Suprapubic skin (tissue), 4 donors: ENCODE data around the gene SEC14L2. TPM values are rescaled to one million over a fixed set of nuclear protein-coding genes. Genes with fewer than 3 reads are reported as not detected.

ENCODE experiments used
- DNase-seq, 2 donors: peaks; one replicate each; pipeline ENCODE4 v3.0.0-alpha.2; 2019; ENCODE audit warnings: low spot score in 2 of 2
- H3K27ac ChIP-seq: fragments of 200-600 bp; sonication (generic); one replicate; pipeline ENCODE4 v1.5.1; 2019
- H3K27me3 ChIP-seq: fragments of 200-600 bp; sonication (generic); one replicate; pipeline ENCODE4 v1.5.1; 2019
- H3K36me3 ChIP-seq: fragments of 200-600 bp; sonication (generic); one replicate; pipeline ENCODE4 v1.5.1; 2019
- H3K4me1 ChIP-seq: fragments of 200-600 bp; sonication (generic); one replicate; pipeline ENCODE4 v1.5.1; 2019
- H3K4me3 ChIP-seq: fragments of 200-600 bp; sonication (generic); one replicate; pipeline ENCODE4 v1.5.1; 2019; ENCODE audit warnings: mild to moderate bottlenecking
- H3K9me3 ChIP-seq: fragments of 200-600 bp; sonication (generic); one replicate; pipeline ENCODE4 v1.5.1; 2019
- EP300 ChIP-seq: sonication (generic); formaldehyde crosslinking; IDR thresholded peaks from one replicate; pipeline ENCODE4 v1.6.1; 2017; ENCODE audit warnings: antibody characterized with exemption
- POLR2A ChIP-seq, 2 donors: fragments of 450-650 bp; IDR thresholded peaks; one replicate each; pipeline ENCODE4 v1.6.1; 2017; ENCODE audit warnings: antibody characterized with exemption in 2 of 2, mild to moderate bottlenecking in 2 of 2, moderate library complexity in 2 of 2
- POLR2AphosphoS5 ChIP-seq, 3 donors: sonication (generic); formaldehyde crosslinking; IDR thresholded peaks; one replicate each; pipeline ENCODE4 v1.6.1; 2017; ENCODE audit warnings: antibody characterized with exemption in 3 of 3
- WGBS: methylation state at CpG from one replicate; pipeline ENCODE4 v1.1.5; 2018; 5-methylcytosine and 5-hydroxymethylcytosine counted together
- total RNA-seq, 4 donors: library from RNA; depleted of rRNA; stranded (reverse); fragments of >200 nt; gene quantifications; one replicate each; pipeline ENCODE4 v1.1.0, GENCODE V29; 2016
- TF ChIP-seq, protein P1 (sequence below), 2 donors: fragments of 200-600 bp in 1 of 2; fragments of 450-650 bp in 1 of 2; sonication (generic) in 1 of 2; IDR thresholded peaks; one replicate each; pipeline ENCODE4 v1.5.1; 2016 to 2019; ENCODE audit warnings: antibody characterized with exemption in 2 of 2, mild to moderate bottlenecking in 1 of 2, moderate library complexity in 1 of 2

SEC14L2 gene
- total RNA-seq, 4 donors from 2014 or later: 8.9 to 19.9 (median 13.5) TPM

DNA sequence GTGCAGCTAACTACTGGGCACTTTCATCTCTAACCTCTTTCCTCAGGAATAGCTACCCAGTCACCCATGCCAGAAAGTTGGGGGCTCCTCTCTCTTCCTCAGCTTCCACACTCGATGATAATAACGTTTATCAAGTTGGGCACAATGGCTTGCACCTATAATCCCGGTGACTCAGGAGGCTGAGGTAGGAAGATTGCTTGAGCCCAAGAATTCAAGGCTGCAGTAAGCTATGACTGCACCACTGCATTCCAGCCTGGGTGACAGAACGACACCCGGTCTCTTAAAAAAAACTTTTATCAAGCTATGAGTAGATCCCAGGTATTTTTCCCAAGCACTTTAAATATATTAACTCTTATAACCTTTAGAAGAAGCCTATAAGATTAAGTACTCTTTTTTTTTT, 42.2 kb upstream of the SEC14L2 start:
- TF ChIP-seq POLR2AphosphoS5 (IDR thresholded peaks at IDR 0.05) (no peak), POLR2A (IDR thresholded peaks at IDR 0.05) (no peak)
- TF ChIP-seq, protein P1, sequence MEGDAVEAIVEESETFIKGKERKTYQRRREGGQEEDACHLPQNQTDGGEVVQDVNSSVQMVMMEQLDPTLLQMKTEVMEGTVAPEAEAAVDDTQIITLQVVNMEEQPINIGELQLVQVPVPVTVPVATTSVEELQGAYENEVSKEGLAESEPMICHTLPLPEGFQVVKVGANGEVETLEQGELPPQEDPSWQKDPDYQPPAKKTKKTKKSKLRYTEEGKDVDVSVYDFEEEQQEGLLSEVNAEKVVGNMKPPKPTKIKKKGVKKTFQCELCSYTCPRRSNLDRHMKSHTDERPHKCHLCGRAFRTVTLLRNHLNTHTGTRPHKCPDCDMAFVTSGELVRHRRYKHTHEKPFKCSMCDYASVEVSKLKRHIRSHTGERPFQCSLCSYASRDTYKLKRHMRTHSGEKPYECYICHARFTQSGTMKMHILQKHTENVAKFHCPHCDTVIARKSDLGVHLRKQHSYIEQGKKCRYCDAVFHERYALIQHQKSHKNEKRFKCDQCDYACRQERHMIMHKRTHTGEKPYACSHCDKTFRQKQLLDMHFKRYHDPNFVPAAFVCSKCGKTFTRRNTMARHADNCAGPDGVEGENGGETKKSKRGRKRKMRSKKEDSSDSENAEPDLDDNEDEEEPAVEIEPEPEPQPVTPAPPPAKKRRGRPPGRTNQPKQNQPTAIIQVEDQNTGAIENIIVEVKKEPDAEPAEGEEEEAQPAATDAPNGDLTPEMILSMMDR (IDR thresholded peaks at IDR 0.05): no peak
- peak overlapping the region; percentile 97 for H3K4me3 ChIP-seq
- no peaks in the 10 kb centered on the region for H3K9me3 ChIP-seq
- 65% methylated on average over 5 of the region's 5 CpGs for whole genome bisulfite sequencing
- no peak overlapping the region for H3K27ac ChIP-seq
- H3K27me3 ChIP-seq: no peaks in the 10 kb centered on the region
- peaks cover 28% of the 10 kb centered on the region for H3K36me3 ChIP-seq
- peaks cover 33% of the 10 kb centered on the region for H3K4me1 ChIP-seq
- DNase-seq: no peak

DNA sequence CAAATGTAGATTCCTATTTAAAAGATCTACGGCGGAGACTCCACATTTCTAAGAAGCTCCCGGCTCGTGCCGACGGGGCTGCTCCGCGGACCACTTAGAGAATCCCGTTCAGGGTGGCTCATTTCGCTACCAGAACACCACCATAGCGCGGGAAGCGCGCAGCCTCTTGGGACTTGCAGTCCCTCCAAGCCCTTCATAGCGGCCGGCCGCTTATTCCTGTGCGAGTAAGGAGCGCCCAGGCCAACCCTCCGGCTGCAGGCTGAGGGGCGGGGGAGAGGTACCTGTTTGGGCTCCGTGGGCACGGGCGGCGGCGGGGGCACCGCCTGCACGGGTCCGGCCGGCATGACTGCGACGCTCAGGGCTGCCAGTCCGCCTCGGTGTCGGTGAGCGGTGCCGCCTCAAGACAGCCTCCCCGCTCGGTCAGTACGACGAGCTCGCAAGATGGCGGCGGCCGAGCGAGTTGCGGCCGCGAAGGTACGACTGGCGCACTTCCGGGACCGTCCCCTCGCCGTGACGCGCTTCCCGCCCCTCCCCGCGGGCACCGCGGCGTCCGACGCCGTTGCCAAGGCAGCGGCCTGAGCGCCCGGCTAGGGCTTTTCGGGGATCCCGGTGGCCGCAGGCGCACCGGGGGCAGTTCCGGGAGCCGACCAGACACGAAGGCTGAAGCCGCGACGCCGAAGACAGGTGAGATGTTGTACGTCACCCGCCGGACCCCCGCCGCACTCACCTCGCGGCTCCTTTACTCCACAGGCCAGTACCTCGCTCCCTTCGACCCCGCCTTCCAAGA, 40.2 kb upstream of the SEC14L2 start, which contains the start of the genes CCDC157 and SF3A1:
CCDC157 (plus strand) TSS at position 559 of the 787 bp plus-strand sequence. CDS start 8,994 bp downstream, outside the sequence.
SF3A1 (minus strand) TSS at position 446 of the 787 bp plus-strand sequence; CDS start at position 344, 102 bp downstream.
- 0% methylated on average over 21 of the region's 91 CpGs for WGBS
- Histone ChIP-seq H3K4me1 (peaks cover 33% of the 10 kb centered on the region), H3K4me3 (peak within 1 kb of the TSS; percentile 97), H3K27ac (peak within 1 kb of the TSS; percentile 99), H3K9me3 (no peaks in the 10 kb centered on the region), H3K36me3 (peaks cover 15% of the 10 kb centered on the region), H3K27me3 (no peaks in the 10 kb centered on the region)
- peak; percentile 89 to 91 for DNase-seq
- TF ChIP-seq, protein P1 (IDR thresholded peaks at IDR 0.05): no peak
- peak; percentile 89 to 95 (median 94) for TF ChIP-seq POLR2AphosphoS5 (IDR thresholded peaks at IDR 0.05)
- peak; percentile 89 to 91 for TF ChIP-seq POLR2A (IDR thresholded peaks at IDR 0.05)

DNA sequence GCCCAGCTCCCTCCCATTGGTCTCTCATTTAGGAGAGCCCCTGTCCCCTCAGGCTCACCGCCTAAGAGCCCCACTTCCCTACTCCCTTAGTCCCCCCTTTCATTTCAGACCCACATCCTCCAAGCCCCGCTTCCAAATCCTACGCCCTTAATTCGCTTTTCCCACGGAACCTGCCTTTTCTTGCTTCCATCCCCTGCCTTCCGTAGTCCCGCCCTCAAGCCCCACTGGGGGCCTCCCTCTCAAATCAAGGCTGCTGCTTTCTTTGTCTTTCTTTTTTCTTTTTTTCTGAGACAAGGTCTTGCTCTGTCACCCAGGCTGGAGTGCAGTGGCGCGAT, 39.6 kb upstream of the SEC14L2 start:
- 3% methylated on average over 9 of the region's 9 CpGs for WGBS
- Histone ChIP-seq H3K27ac (peak overlapping the region; percentile 99), H3K9me3 (no peaks in the 10 kb centered on the region), H3K27me3 (no peaks in the 10 kb centered on the region), H3K4me1 (peaks cover 33% of the 10 kb centered on the region), H3K36me3 (peaks cover 9% of the 10 kb centered on the region), H3K4me3 (peak overlapping the region; percentile 97)
- no peak for DNase-seq
- TF ChIP-seq, protein P1 (IDR thresholded peaks at IDR 0.05): no peak
- TF ChIP-seq EP300: no peak
- no peak for TF ChIP-seq POLR2A (IDR thresholded peaks at IDR 0.05)
- no peak for TF ChIP-seq POLR2AphosphoS5 (IDR thresholded peaks at IDR 0.05)

DNA sequence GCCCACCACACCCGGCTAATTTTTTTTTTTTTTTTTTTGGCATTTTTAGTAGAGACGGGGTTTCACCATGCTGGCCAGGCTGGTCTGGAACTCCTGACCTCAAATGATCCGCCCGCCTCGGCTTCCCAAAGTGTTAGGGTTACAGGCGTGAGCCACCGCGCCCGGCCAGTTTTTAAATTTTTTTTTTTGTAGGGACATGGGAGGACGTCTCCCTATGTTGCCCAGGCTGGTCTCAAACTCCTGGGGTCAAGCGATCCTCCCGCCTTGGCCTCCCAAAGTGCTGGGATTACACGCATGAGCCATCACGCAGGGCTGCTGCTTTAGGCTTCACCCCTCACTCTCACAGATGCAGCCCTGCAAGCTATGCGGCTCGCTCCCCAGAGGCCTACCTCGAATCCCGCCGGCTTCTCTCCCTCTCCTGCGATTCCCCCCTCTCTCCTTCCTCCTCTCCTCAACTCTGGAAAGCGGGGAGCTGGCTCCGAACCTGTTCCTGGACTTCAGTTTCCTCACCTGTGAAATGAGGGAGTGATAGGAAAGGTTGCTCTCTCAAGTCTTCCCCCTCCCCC, 39.1 kb upstream of the SEC14L2 start:
- H3K9me3 ChIP-seq: no peaks in the 10 kb centered on the region
- 67% methylated on average over 22 of the region's 22 CpGs for WGBS
- no peaks in the 10 kb centered on the region for H3K27me3 ChIP-seq
- peak overlapping the region; percentile 97 for H3K4me3 ChIP-seq
- H3K36me3 ChIP-seq: peaks cover 4% of the 10 kb centered on the region
- H3K27ac ChIP-seq: no peak overlapping the region
- DNase-seq: no peak
- peaks cover 33% of the 10 kb centered on the region for H3K4me1 ChIP-seq
- TF ChIP-seq, protein P1 (IDR thresholded peaks at IDR 0.05): no peak
- TF ChIP-seq EP300: no peak
- TF ChIP-seq POLR2A (IDR thresholded peaks at IDR 0.05): no peak
- no peak for TF ChIP-seq POLR2AphosphoS5 (IDR thresholded peaks at IDR 0.05)

DNA sequence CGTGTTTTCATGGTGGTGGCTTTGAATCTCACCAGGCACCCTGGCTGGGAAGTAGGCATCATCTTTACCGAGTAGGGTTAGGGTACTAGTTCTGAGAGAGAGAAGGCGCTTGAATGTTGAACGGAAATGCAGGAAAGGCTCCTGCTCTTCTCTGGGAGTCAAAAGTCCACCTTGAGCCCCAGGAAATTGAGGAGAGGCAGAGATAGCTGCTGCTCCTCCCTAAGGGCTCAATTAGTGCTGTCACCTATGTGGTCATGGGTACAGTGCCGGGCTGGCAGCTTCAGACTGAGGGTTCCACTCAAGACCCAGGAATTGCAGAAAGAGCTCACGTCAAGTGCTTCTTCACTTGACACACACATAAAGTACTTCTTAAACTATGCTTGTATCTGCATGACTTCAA, 38.3 kb upstream of the SEC14L2 start:
- Histone ChIP-seq H3K4me1 (peaks cover 33% of the 10 kb centered on the region), H3K9me3 (no peaks in the 10 kb centered on the region), H3K4me3 (no peak overlapping the region), H3K27ac (no peak overlapping the region), H3K36me3 (no peaks in the 10 kb centered on the region), H3K27me3 (no peaks in the 10 kb centered on the region)
- no peak for DNase-seq
- WGBS: 87% methylated on average over 6 of the region's 6 CpGs
- no peak for TF ChIP-seq POLR2AphosphoS5 (IDR thresholded peaks at IDR 0.05)
- no peak for TF ChIP-seq POLR2A (IDR thresholded peaks at IDR 0.05)
- TF ChIP-seq EP300: no peak
- TF ChIP-seq, protein P1 (IDR thresholded peaks at IDR 0.05): no peak
